Activated naive CD8-positive, alpha-beta T cell treated with anti-CD3 and anti-CD28 coated beads, Interleukin-2, amount 10 ng/mL, durations not matched to agents 7 days and 5 days (primary cell): ENCODE measurements around the gene ARMS2. TPM values are rescaled to one million over a fixed set of nuclear protein-coding genes. Genes with fewer than 3 reads are reported as not detected.

Experiments
- microRNA-seq: library from miRNA; unstranded; fragments of <30 nt; microRNA quantifications from one replicate; pipeline ENCODE4 v1.2.0, GENCODE V29; 2022
- total RNA-seq, 2 experiments: library from RNA; stranded (reverse); gene quantifications; one replicate each; pipeline ENCODE4 v1.2.3, GENCODE V29; 2021

Gene ARMS2
- total RNA-seq, 2 experiments from 2014 or later = not detected

Small RNA genes lying within 50 kb of the gene (microRNA-seq; reads per million reads assigned to microRNA genes)
- 6.3 reads per million for gene MIR3941

Other genes with a start within 250 kb of the ARMS2 start
- not detected for gene BTBD16, start 183.4 kb upstream of the ARMS2 start, total RNA-seq
- 10 to 100 TPM; 26.6 to 29.2 TPM for gene PLEKHA1, start 79.9 kb upstream of the ARMS2 start, total RNA-seq
- under 1 TPM in 1 of 2 experiments, not detected in 1; 0.26 TPM for gene HTRA1, start 6.9 kb downstream of the ARMS2 start, total RNA-seq
- gene DMBT1, start 106.1 kb downstream of the ARMS2 start, total RNA-seq = not detected
- gene C10orf120, start 245.2 kb downstream of the ARMS2 start, total RNA-seq = not detected